ENCODE results near the gene PAQR6. TPM values are rescaled to one million over a fixed set of nuclear protein-coding genes. Genes with fewer than 3 reads are reported as not detected.

The PAQR6 gene
- total RNA-seq, 8 experiments from 2014 or later, result 0.61 to 8.6 (median 2.6) TPM

GRCh38 chr1:156259805-156260204, 11.9 kb upstream of the PAQR6 start:
- Histone ChIP-seq H3K27ac (no peak overlapping the region), H3K4me3 (no peak overlapping the region), H3K4me1 (replicated peaks in 1 of 2) (no peaks in the 10 kb centered on the region)
- ATAC-seq (replicated peaks in 6 of 8), result no peak
- in situ Hi-C loops (cut with MboI; ENCODE audit: low pct_unique_long_range_greater_than_20kb in 2 of 9, low sequenced_read_pairs in 9 of 9, unreplicated experiment in 9 of 9), result no loop called here
- WGBS, 10 experiments, result 56 to 100% (median 94%) methylated on average over 1 to 3 of the region's 3 CpGs; no CpG with 5 or more reads in 3 of the 10 experiments

DNA sequence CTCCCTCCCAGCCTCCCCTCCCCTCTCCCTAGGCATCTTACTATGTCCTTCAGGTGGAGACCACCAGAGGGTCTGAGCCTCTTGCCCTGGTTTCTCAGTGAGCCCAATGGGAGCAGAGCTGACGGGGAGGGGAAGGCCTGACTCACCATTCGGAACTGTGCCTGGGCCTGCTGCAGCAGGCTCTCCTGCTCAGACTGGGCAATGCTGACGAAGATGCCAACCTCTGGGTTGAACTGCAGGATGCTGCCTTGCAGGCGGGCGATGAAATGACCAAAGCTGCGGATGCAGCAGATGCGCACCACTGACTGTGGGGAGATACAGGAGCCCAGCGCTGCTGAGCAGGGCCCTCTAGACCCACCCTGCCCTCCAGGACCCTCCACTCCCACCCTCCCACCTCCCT, 11.0 kb upstream of the PAQR6 start:
- WGBS, 10 experiments, result 80 to 100% methylated on average over 1 to 6 of the region's 8 CpGs; no CpG with 5 or more reads in 8 of the 10 experiments
- in situ Hi-C loops (cut with MboI; ENCODE audit: low pct_unique_long_range_greater_than_20kb in 2 of 9, low sequenced_read_pairs in 9 of 9, unreplicated experiment in 9 of 9), result no loop called here
- no peak overlapping the region for H3K4me3 ChIP-seq
- H3K27ac ChIP-seq, result no peak overlapping the region
- ATAC-seq (replicated peaks in 6 of 8), result peak in 1 of 8 experiments; percentile 12
- H3K4me1 ChIP-seq (replicated peaks in 1 of 2), result no peaks in the 10 kb centered on the region

DNA sequence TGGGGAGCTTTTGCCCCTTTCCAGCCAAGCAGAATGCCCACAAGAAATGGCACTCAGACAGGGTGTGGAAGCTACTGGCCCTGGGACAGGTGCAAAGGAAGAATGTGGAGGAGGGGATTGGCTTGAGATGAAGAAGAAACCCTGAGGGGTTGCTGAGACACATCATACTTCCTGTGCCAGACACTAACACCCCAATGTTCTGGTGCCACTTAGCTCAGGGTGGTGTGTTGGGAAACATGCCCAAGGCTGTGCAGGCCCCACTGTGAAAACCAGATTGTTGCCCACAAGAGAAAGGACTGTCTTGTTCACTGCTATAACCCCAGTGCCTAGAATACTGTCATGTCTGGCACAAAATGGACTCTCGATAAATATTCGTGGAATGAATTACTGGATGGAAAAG, 9.9 kb upstream of the PAQR6 start:
- no peak overlapping the region for H3K4me3 ChIP-seq
- no peak overlapping the region for H3K27ac ChIP-seq
- WGBS, 10 experiments, result 51 to 100% (median 93%) methylated on average over 1 to 2 of the region's 2 CpGs; no CpG with 5 or more reads in 4 of the 10 experiments
- ATAC-seq (replicated peaks in 6 of 8), result no peak
- in situ Hi-C loops (cut with MboI; ENCODE audit: low pct_unique_long_range_greater_than_20kb in 2 of 9, low sequenced_read_pairs in 9 of 9, unreplicated experiment in 9 of 9), result no loop called here
- H3K4me1 ChIP-seq (replicated peaks in 1 of 2), result no peaks in the 10 kb centered on the region

GRCh38 chr1:156253634-156254033, 5.8 kb upstream of the PAQR6 start:
- 80 to 100% (median 96%) methylated on average over 1 to 3 of the region's 3 CpGs; no CpG with 5 or more reads in 4 of the 10 experiments for WGBS, 10 experiments
- ATAC-seq (replicated peaks in 6 of 8), result no peak
- no peak overlapping the region for H3K27ac ChIP-seq
- no peak overlapping the region for H3K4me3 ChIP-seq
- no peaks in the 10 kb centered on the region for H3K4me1 ChIP-seq (replicated peaks in 1 of 2)
- in situ Hi-C loops (cut with MboI; ENCODE audit: low pct_unique_long_range_greater_than_20kb in 2 of 9, low sequenced_read_pairs in 9 of 9, unreplicated experiment in 9 of 9), result no loop called here

DNA sequence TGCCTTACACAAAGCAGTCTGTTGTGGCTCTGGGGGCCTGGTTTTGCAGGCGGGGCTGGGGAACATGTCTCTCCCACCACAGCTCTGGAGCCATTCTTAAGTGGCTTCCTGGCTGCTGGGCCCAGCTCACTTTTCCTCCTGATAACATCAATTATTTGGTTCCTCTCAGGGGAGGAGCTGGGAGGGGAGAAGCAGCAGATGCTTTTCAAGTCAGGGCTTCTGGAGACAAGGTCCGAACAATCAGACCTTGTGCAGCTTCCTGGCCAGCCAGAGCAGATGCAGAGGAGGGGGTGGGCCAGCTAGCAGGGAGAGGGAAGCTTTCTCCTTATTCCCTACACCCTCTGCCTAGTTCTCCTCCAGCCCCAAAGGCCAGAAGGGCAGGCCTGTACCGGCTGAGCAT, 3.7 kb upstream of the PAQR6 start:
- in situ Hi-C loops (cut with MboI; ENCODE audit: low pct_unique_long_range_greater_than_20kb in 2 of 9, low sequenced_read_pairs in 9 of 9, unreplicated experiment in 9 of 9), result no loop called here
- ATAC-seq (replicated peaks in 6 of 8), result no peak
- Histone ChIP-seq H3K4me3 (no peak overlapping the region), H3K27ac (no peak overlapping the region), H3K4me1 (replicated peaks in 1 of 2) (peaks cover 0 to 8% of the 10 kb centered on the region in 2 donors)
- WGBS, 10 experiments, result 0 to 100% (median 79%) methylated on average over 1 to 3 of the region's 3 CpGs; no CpG with 5 or more reads in 7 of the 10 experiments

- H3K27ac ChIP-seq, result no peak overlapping the region
- no peak overlapping the region for H3K4me3 ChIP-seq
- no peak for ATAC-seq (replicated peaks in 6 of 8)
- H3K4me1 ChIP-seq (replicated peaks in 1 of 2), result peaks cover 0 to 8% of the 10 kb centered on the region in 2 donors
- in situ Hi-C loops (cut with MboI; ENCODE audit: low pct_unique_long_range_greater_than_20kb in 2 of 9, low sequenced_read_pairs in 9 of 9, unreplicated experiment in 9 of 9), result loop anchor here in 3 of 9 experiments (25.0 kb wide), 2 partner anchors 112 to 162 kb away; partner anchors contain the start of gene MEX3A (in 2 of the 3)
- 71 to 91% (median 88%) methylated on average over 1 to 4 of the region's 5 CpGs; no CpG with 5 or more reads in 6 of the 10 experiments for WGBS, 10 experiments
These were observed 1.7 kb upstream of the PAQR6 start for GRCh38 chr1:156249593-156249992.

- Histone ChIP-seq H3K4me3 (no peak overlapping the region), H3K27ac (no peak overlapping the region), H3K4me1 (replicated peaks in 1 of 2) (peaks cover 0 to 8% of the 10 kb centered on the region in 2 donors)
- in situ Hi-C loops (cut with MboI; ENCODE audit: low pct_unique_long_range_greater_than_20kb in 2 of 9, low sequenced_read_pairs in 9 of 9, unreplicated experiment in 9 of 9), result loop anchor here in 3 of 9 experiments (25.0 kb wide), 2 partner anchors 111 to 161 kb away; partner anchors contain the start of gene MEX3A (in 2 of the 3)
- no CpG with 5 or more reads among the region's 4 CpGs for WGBS, 10 experiments
- no peak for ATAC-seq (replicated peaks in 6 of 8)
These were observed 447 bp upstream of the PAQR6 start for GRCh38 chr1:156248323-156248683.

GRCh38 chr1:156246781-156247459, 936 bp downstream of the PAQR6 start:
- no peak overlapping the region for H3K4me3 ChIP-seq
- 38 to 92% (median 80%) methylated on average over 1 to 6 of the region's 16 CpGs; no CpG with 5 or more reads in 5 of the 10 experiments for WGBS, 10 experiments
- in situ Hi-C loops (cut with MboI; ENCODE audit: low pct_unique_long_range_greater_than_20kb in 2 of 9, low sequenced_read_pairs in 9 of 9, unreplicated experiment in 9 of 9), result loop anchor here in 3 of 9 experiments (25.0 kb wide), 2 partner anchors 110 to 160 kb away; partner anchors contain the start of gene MEX3A (in 2 of the 3)
- peaks cover 0 to 8% of the 10 kb centered on the region in 2 donors for H3K4me1 ChIP-seq (replicated peaks in 1 of 2)
- ATAC-seq (replicated peaks in 6 of 8), result peak in 3 of 8 experiments; percentile 22 to 64 (median 60)
- no peak overlapping the region for H3K27ac ChIP-seq

DNA sequence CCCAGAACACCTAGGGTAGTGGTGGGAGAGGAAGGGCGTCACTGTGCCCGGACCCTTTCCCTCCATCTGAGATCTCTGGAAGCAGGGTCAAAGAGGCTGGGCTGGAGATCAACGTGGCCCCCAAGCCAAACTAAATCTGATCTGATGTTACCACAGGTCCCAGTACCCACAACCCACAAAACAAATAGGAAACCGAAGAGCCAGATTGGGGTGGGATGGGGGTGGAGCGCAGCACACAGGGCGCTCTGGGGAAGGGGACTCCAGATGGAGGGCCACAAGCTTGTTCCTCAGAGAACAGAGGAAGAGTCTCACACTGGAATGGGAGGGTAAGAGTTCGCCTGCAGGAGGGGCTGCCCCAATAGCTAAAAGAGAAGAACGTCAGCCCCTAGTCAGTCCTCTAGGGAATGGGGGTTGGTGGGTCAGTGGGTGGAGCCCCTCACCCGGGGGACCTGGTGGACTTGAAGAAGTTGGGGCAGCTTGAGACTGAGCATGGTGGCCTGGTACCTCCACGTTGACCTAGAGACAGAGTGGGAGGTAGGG, 1.5 kb downstream of the PAQR6 start:
- Histone ChIP-seq H3K4me1 (replicated peaks in 1 of 2) (peaks cover 0 to 8% of the 10 kb centered on the region in 2 donors), H3K4me3 (no peak overlapping the region), H3K27ac (no peak overlapping the region)
- ATAC-seq (replicated peaks in 6 of 8), result no peak
- 62 to 84% (median 80%) methylated on average over 1 to 8 of the region's 10 CpGs; no CpG with 5 or more reads in 6 of the 10 experiments for WGBS, 10 experiments
- in situ Hi-C loops (cut with MboI; ENCODE audit: low pct_unique_long_range_greater_than_20kb in 2 of 9, low sequenced_read_pairs in 9 of 9, unreplicated experiment in 9 of 9), result loop anchor here in 3 of 9 experiments (25.0 kb wide), 2 partner anchors 109 to 159 kb away; partner anchors contain the start of gene MEX3A (in 2 of the 3)

- in situ Hi-C loops (cut with MboI; ENCODE audit: low pct_unique_long_range_greater_than_20kb in 2 of 9, low sequenced_read_pairs in 9 of 9, unreplicated experiment in 9 of 9), result loop anchor here in 3 of 9 experiments (25.0 kb wide), 2 partner anchors 108 to 158 kb away; partner anchors contain the start of gene MEX3A (in 2 of the 3)
- peak in 4 of 8 experiments; percentile 6 to 51 (median 20) for ATAC-seq (replicated peaks in 6 of 8)
- no peak overlapping the region for H3K27ac ChIP-seq
- 14 to 56% (median 18%) methylated on average over 8 to 45 of the region's 69 CpGs; no CpG with 5 or more reads in 6 of the 10 experiments for WGBS, 10 experiments
- H3K4me3 ChIP-seq, result no peak overlapping the region
- H3K4me1 ChIP-seq (replicated peaks in 1 of 2), result peaks cover 0 to 8% of the 10 kb centered on the region in 2 donors
These were observed 2.2 kb downstream of the PAQR6 start for GRCh38 chr1:156245451-156246232.

- 55 to 89% (median 82%) methylated on average over 4 to 11 of the region's 17 CpGs; no CpG with 5 or more reads in 7 of the 10 experiments for WGBS, 10 experiments
- peaks cover 0 to 8% of the 10 kb centered on the region in 2 donors for H3K4me1 ChIP-seq (replicated peaks in 1 of 2)
- ATAC-seq (replicated peaks in 6 of 8), result no peak
- in situ Hi-C loops (cut with MboI; ENCODE audit: low pct_unique_long_range_greater_than_20kb in 2 of 9, low sequenced_read_pairs in 9 of 9, unreplicated experiment in 9 of 9), result loop anchor here in 3 of 9 experiments (25.0 kb wide), 2 partner anchors 107 to 157 kb away; partner anchors contain the start of gene MEX3A (in 2 of the 3)
- no peak overlapping the region for H3K27ac ChIP-seq
- H3K4me3 ChIP-seq, result no peak overlapping the region
These were observed 3.1 kb downstream of the PAQR6 start for GRCh38 chr1:156244712-156245111.

DNA sequence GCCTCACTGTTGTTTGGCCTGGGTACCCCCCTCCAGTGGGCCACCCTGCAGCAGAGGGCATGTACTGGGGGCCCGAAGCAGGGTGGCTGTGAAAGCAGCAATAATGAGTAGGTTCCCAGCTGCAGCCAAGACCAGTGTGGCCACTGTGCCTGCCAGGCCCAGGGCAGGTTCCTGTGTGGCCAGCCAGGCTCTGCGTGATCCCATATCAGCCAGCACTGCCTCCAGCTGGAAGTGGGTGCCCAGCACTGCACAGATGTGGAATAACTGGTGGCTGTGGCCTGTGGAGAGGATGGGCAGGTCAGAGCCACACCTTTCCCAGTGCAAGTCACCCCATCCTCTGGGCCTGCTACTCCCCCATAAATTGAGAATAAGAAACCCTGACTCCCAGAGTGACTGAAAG, 3.7 kb downstream of the PAQR6 start:
- ATAC-seq (replicated peaks in 6 of 8), result no peak
- peaks cover 0 to 8% of the 10 kb centered on the region in 2 donors for H3K4me1 ChIP-seq (replicated peaks in 1 of 2)
- H3K4me3 ChIP-seq, result no peak overlapping the region
- H3K27ac ChIP-seq, result no peak overlapping the region
- in situ Hi-C loops (cut with MboI; ENCODE audit: low pct_unique_long_range_greater_than_20kb in 2 of 9, low sequenced_read_pairs in 9 of 9, unreplicated experiment in 9 of 9), result loop anchor here in 3 of 9 experiments (25.0 kb wide), 2 partner anchors 107 to 157 kb away; partner anchors contain the start of gene MEX3A (in 2 of the 3)
- WGBS, 10 experiments, result 100% methylated on average over 1 of the region's 2 CpGs; no CpG with 5 or more reads in 8 of the 10 experiments
